Ishikawa (cell line): Measurements from ENCODE around the gene TMEM255B.

Experiments
- CEBPB ChIP-seq: IDR thresholded peaks from 2 replicates; pipeline ENCODE4 v1.6.1; 2012
- CREB1 ChIP-seq: IDR thresholded peaks from 2 replicates; pipeline ENCODE4 v1.6.1; 2012; ENCODE audit warnings: low read depth
- EGR1 ChIP-seq: IDR thresholded peaks from 2 replicates; pipeline ENCODE4 v1.6.1; 2012
- EP300 ChIP-seq: IDR thresholded peaks from 2 replicates; pipeline ENCODE4 v1.6.1; 2012; ENCODE audit warnings: borderline replicate concordance
- FOXM1 ChIP-seq: IDR thresholded peaks from 2 replicates; pipeline ENCODE4 v1.6.1; 2012; ENCODE audit warnings: low read depth, borderline replicate concordance
- NFIC ChIP-seq: IDR thresholded peaks from 2 replicates; pipeline ENCODE4 v1.6.1; 2012
- RAD21 ChIP-seq: IDR thresholded peaks from 2 replicates; pipeline ENCODE4 v1.6.1; 2012; ENCODE audit warnings: low read depth
- TAF1 ChIP-seq: IDR thresholded peaks from 2 replicates; pipeline ENCODE4 v1.6.1; 2012; ENCODE audit warnings: low read depth, mild to moderate bottlenecking
- TCF12 ChIP-seq: IDR thresholded peaks from 2 replicates; pipeline ENCODE4 v1.6.1; 2012; ENCODE audit warnings: low read depth
- TEAD4 ChIP-seq: IDR thresholded peaks from 2 replicates; pipeline ENCODE4 v1.6.1; 2012
- USF1 ChIP-seq: IDR thresholded peaks from 2 replicates; pipeline ENCODE4 v1.6.1; 2012
- YY1 ChIP-seq: IDR thresholded peaks from 2 replicates; pipeline ENCODE4 v1.6.1; 2012; ENCODE audit warnings: low read depth
- ZBTB7A ChIP-seq: IDR thresholded peaks from 2 replicates; pipeline ENCODE4 v1.6.1; 2012; ENCODE audit warnings: low read depth
- TF ChIP-seq, protein P1 (sequence below): IDR thresholded peaks from 2 replicates; pipeline ENCODE4 v1.6.1; 2012; ENCODE audit warnings: low read depth, mild to moderate bottlenecking
- TF ChIP-seq, protein P2 (sequence below): IDR thresholded peaks from 2 replicates; pipeline ENCODE4 v1.6.1; 2012

Gene TMEM255B

GRCh38 chr13:113806104-113806471, 47.1 kb downstream of the TMEM255B start:
- TF ChIP-seq USF1 (no peak), EP300 (no peak), ZBTB7A (no peak), FOXM1 (no peak), TCF12 (no peak), NFIC (no peak)
- TF ChIP-seq, protein P1, sequence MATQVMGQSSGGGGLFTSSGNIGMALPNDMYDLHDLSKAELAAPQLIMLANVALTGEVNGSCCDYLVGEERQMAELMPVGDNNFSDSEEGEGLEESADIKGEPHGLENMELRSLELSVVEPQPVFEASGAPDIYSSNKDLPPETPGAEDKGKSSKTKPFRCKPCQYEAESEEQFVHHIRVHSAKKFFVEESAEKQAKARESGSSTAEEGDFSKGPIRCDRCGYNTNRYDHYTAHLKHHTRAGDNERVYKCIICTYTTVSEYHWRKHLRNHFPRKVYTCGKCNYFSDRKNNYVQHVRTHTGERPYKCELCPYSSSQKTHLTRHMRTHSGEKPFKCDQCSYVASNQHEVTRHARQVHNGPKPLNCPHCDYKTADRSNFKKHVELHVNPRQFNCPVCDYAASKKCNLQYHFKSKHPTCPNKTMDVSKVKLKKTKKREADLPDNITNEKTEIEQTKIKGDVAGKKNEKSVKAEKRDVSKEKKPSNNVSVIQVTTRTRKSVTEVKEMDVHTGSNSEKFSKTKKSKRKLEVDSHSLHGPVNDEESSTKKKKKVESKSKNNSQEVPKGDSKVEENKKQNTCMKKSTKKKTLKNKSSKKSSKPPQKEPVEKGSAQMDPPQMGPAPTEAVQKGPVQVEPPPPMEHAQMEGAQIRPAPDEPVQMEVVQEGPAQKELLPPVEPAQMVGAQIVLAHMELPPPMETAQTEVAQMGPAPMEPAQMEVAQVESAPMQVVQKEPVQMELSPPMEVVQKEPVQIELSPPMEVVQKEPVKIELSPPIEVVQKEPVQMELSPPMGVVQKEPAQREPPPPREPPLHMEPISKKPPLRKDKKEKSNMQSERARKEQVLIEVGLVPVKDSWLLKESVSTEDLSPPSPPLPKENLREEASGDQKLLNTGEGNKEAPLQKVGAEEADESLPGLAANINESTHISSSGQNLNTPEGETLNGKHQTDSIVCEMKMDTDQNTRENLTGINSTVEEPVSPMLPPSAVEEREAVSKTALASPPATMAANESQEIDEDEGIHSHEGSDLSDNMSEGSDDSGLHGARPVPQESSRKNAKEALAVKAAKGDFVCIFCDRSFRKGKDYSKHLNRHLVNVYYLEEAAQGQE = no peak
- TF ChIP-seq, protein P2, sequence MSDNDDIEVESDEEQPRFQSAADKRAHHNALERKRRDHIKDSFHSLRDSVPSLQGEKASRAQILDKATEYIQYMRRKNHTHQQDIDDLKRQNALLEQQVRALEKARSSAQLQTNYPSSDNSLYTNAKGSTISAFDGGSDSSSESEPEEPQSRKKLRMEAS = no peak

DNA sequence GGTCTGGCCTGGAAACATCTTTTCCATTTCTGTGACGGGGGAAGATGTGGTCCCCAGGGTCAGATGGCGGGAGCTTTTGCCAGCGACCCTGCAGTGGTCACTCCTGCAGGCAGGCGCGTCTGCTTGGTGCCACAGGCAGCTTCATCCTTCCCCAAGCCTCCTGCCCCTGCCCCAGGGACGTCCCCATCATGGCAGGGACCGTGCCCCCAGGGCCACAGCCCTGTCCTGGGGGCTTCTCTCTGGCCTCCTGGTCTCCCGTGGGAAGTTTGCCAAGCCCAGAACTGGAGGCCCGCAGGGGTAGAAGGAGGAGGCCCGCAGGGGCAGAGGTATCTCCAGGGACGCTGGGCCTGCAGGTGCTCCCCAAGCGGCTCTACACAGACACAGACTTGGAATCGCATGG, 47.5 kb downstream of the TMEM255B start:
- TF ChIP-seq, protein P2 = no peak
- TF ChIP-seq CREB1 (no peak), EP300 (no peak), ZBTB7A (no peak), EGR1 (no peak), RAD21 (no peak), YY1 (no peak), NFIC (no peak), TAF1 (no peak), TCF12 (no peak)

DNA sequence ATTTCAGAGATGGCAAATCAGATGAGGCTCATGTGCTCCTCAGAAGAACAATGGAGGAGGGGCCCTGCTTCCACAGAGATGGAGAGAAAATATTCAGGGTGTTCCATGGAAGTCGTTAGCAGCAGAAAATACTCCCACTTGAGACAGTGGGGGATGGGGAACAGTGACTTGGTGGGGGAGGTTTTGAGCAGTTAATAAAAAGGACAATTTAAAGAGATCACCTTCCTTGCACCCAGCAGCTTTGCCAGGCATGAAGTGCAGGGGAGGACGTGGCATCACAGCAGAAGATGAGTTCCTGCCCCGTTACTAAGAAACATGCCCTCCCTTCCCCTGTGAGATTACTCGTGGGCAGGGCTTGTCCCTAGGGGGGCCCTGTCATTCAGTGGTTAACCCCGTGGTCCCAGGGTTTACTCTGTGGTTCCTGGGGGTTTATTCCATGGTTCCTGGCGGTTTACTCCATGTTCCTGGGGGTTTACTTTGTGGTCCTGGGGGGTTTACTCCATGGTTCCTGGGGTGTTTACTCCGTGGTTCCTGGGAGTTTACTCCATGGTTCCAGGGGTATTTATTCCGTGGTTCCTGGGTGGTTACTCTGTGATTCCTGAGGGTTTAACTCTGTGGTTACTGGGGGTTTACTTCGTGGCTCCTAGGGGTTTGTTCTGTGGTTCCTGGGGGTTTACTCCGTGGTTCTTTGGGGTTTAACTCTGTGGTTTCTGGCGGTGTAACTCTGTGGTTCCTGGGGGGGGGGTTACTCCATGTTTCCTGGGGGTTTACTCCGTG, 49.2 kb downstream of the TMEM255B start:
- TF ChIP-seq USF1 (no peak), CREB1 (no peak), EP300 (no peak), FOXM1 (no peak)

DNA sequence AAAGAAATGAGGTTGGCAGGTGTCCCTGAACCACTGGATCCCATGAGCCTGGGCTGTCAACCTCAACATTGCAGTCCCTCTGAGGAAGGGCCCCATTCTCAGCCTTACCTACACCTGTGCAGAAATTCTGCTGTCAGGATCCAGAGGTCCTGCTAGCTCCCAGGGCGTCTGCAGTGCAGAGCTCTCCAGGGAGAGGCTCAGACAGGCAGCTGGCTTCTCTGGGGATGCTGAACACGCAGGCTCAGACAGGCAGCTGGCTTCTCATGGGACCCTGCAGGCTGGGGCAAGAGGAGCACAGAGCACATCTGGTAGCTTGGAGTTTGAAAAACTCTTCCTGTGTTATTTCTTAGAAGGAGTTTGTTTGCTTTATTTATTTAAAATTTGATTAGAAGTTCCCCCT, 50.9 kb downstream of the TMEM255B start:
- TF ChIP-seq, protein P2 = no peak
- TF ChIP-seq EP300 = no peak
- TF ChIP-seq, protein P1 = no peak
- TF ChIP-seq TCF12 = no peak
- no peak for TF ChIP-seq TEAD4
- TF ChIP-seq CEBPB = no peak
- TF ChIP-seq NFIC = no peak
- TF ChIP-seq CREB1 = no peak
- no peak for TF ChIP-seq ZBTB7A
- TF ChIP-seq EGR1 = no peak
- TF ChIP-seq RAD21 = no peak
- no peak for TF ChIP-seq USF1
- no peak for TF ChIP-seq TAF1

GRCh38 chr13:113810640-113811039, 51.6 kb downstream of the TMEM255B start:
- no peak for TF ChIP-seq CREB1
- TF ChIP-seq EGR1 = no peak
- no peak for TF ChIP-seq ZBTB7A
- TF ChIP-seq, protein P2 = no peak
- TF ChIP-seq CEBPB = no peak
- TF ChIP-seq RAD21 = no peak
- no peak for TF ChIP-seq TAF1
- no peak for TF ChIP-seq FOXM1
- TF ChIP-seq TEAD4 = no peak
- no peak for TF ChIP-seq YY1
- TF ChIP-seq, protein P1 = no peak
- TF ChIP-seq NFIC = no peak
